GM12874 (cell line): ENCODE results near the gene HNRNPR.

Experiments used
- CTCF ChIP-seq: IDR thresholded peaks from 2 replicates; pipeline ENCODE4 v1.5.1; 2011; ENCODE audit warnings: low read depth, mild to moderate bottlenecking, control low read depth, low read length, moderate library complexity; ENCODE audit not compliant: insufficient read depth

HNRNPR gene

GRCh38 chr1:23344111-23344986 lies at the start of gene HNRNPR:
TSS of gene HNRNPR (minus strand) at chr1:23344284. CDS start at chr1:23341008, 3,276 bp downstream.
- 0 out of 2 replicates have a peak, but pooled peaks have one; percentile 3 for TF ChIP-seq CTCF

DNA sequence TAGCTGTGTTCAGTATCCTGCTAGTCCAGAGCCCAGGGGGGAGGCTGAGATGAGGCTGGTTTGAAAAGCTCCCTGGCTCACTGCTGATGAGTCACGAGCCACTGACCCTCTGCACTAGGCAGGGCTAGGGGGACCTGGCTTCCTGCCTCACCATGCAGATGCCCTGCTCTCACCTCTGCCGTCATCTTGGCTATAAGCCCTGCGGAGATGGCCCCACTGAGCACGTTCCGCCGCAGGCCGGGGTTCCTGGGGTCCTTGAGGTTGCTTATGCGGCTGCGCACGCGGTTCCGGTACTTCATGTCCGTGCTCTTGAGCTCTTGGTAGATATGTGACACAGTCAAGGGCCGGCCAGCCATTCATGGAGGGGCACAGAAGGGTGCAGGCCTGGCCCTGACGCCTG lies 49.6 kb upstream of the HNRNPR start:
- no peak for TF ChIP-seq CTCF

GRCh38 chr1:23392125-23392855 lies 48.2 kb upstream of the HNRNPR start:
- TF ChIP-seq CTCF: no peak

GRCh38 chr1:23389837-23390321 lies 45.8 kb upstream of the HNRNPR start:
- no peak for TF ChIP-seq CTCF

DNA sequence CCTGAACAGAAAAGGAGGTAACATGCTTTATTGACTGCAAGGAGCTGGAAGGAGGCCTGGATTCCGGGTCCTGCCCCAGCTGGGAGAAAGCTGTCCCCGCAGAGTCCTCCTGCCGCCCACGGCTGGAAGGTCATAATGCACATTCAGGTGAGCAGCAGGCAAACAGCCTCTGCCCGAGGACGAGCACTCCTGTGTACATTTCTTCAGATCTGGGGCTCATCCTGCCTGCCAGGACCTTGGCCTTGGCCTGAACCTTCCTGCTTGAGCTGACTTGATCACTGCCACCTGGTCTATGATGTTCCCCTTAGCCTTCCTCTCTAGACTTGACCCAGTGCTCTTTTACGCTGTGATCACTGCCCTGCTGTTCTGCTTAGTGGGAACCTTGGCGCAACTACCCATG lies 43.4 kb upstream of the HNRNPR start:
- TF ChIP-seq CTCF: no peak

DNA sequence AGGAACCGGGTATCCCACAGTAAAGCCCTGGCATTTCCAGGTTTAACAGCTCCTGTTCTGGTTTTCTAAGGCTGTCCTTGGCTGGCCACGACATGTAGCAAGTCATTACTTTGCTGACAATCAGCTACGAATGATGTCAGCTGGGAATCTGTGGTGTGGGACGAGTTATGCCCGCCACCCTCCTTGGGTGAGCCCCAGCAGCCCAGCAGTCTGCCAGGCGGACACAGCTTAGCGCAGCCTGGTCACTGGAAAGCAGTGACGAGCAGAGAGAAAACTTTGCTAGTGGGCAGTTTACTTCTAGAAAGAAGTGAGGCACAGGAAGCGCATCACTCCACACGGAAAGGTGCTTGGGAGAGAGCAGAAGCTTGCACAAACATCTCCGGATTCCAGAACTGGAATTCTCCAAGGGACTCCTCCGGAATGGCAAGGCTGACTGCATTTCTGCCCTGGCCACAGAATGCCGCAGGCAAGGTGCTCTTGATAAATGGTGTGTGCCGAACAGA lies 41.1 kb upstream of the HNRNPR start:
- TF ChIP-seq CTCF: no peak

DNA sequence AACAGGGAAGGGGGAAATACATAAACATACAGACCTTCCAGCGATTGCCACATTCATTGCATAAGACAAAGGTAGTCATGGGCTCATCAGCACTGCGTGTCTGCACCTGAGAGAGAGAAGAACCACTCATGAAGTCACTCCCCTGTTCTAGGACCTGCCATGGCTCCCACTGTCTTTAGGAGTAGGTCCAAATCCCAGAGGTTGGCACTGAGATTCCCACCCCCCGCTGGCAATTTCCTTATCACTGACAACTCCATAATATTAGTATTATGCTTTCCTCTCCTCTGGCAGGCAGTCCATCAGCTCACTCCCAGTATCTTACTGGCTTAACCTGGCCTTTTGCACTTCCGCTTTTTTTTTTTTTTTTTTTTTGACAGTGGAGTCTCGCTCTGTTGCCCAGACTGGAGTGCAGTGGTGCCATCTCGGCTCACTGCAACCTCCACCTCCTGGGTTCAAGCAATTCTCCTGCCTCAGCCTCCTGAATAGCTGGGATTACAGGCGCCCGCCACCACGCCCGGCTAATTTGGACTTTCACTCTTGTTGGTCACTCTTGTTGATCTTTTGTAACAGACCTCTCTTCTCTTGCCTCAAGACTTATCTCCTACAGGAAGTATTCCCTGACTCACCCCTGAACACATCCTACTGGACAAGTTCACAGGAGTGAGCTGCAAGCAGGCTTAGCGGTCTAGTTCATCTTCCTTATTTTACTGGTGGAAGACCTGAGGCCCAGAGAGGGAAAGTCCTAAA lies 40.4 kb upstream of the HNRNPR start:
- no peak for TF ChIP-seq CTCF
